Tibial artery (tissue), 4 donors: ENCODE measurements around the gene XIRP1.
A peak's percentile ranks its signal among the peaks of the same experiment; 100 is the strongest.

Experiments used
- DNase-seq, 2 donors: peaks; one replicate each; pipeline ENCODE4 v3.0.0-alpha.2; 2019
- H3K27ac ChIP-seq, 2 donors: fragments of 200-600 bp; sonication (generic) in 1 of 2; 1 replicate in 1 of 2; 2 replicates in 1 of 2; pipeline ENCODE4 v1.5.1; 2018 to 2019; ENCODE audit warnings: mild to moderate bottlenecking in 1 of 2
- H3K27me3 ChIP-seq, 2 donors: fragments of 200-600 bp; sonication (generic) in 1 of 2; one replicate each; pipeline versions ENCODE4 v1.5.1 to v1.6.0; 2016 to 2019
- H3K36me3 ChIP-seq, 3 donors: fragments of 200-600 bp; sonication (generic) in 2 of 3; one replicate each; pipeline ENCODE4 v1.5.1; 2016 to 2019; ENCODE audit warnings: mild to moderate bottlenecking in 2 of 3
- H3K4me1 ChIP-seq, 4 donors: fragments of 200-600 bp; sonication (generic) in 2 of 4; 1 replicate in 3 of 4; 2 replicates in 1 of 4; pipeline ENCODE4 v1.5.1; 2016 to 2019
- H3K4me3 ChIP-seq, 2 donors: fragments of 200-600 bp; sonication (generic) in 1 of 2; 1 replicate in 1 of 2; 2 replicates in 1 of 2; pipeline ENCODE4 v1.5.1; 2018 to 2019; ENCODE audit warnings: mild to moderate bottlenecking in 2 of 2
- H3K9me3 ChIP-seq, 3 donors: fragments of 200-600 bp; sonication (generic) in 1 of 3; one replicate each; pipeline ENCODE4 v1.5.1; 2016 to 2019
- intact Hi-C: fragments of 100-400 bp; cut with DNase I; formaldehyde crosslinking; loops from one replicate; pipeline ENCODE4 v1.15.0; 2023; ENCODE audit warnings: low total_unique reads
- TF ChIP-seq, protein P1 (sequence below), 2 experiments: fragments of 200-600 bp in 1 of 2; fragments of 450-650 bp in 1 of 2; IDR thresholded peaks; one replicate each; pipeline ENCODE4 v1.5.1; 2017 to 2019; ENCODE audit warnings: antibody characterized with exemption in 2 of 2, mild to moderate bottlenecking in 1 of 2, moderate library complexity in 1 of 2

XIRP1 gene

DNA sequence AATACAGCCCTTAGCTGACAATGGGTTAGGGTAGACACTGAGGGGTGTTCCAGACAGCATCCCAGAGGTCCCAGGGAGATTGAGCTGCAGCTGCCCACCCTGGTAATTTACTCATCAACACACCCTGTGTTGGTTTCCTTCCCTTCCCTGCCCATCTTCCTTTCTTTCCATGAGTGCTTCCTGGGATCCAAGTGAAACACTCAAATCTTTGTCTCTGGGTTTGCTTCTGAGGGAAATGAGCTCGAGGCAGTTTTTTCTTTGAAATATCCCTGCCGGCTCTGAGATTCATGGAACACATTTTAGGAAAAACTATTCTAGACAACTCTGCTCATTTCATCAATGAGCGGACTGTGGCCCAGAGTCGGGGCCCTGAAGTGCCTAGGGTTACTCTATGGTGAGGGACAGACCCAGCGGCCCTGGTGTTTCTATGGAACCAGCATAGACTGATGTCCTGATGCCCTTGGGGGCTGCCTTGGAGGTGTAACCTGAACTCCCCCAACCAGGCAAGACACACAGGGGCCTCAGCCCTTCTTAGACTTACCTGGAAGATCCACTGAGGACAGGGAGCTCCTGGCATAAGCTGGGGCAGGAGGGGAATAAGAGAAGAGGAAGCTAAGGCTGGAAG lies 24.1 kb downstream of the XIRP1 start:
- H3K4me3 ChIP-seq, result no peak overlapping the region
- H3K27ac ChIP-seq, result no peak overlapping the region
- H3K36me3 ChIP-seq, result no peaks in the 10 kb centered on the region
- H3K4me1 ChIP-seq, result peaks cover 0 to 5% (median 0%) of the 10 kb centered on the region in 4 donors
- H3K27me3 ChIP-seq, result no peaks in the 10 kb centered on the region
- intact Hi-C loops, result no loop called here
- H3K9me3 ChIP-seq, result no peaks in the 10 kb centered on the region
- TF ChIP-seq, protein P1, sequence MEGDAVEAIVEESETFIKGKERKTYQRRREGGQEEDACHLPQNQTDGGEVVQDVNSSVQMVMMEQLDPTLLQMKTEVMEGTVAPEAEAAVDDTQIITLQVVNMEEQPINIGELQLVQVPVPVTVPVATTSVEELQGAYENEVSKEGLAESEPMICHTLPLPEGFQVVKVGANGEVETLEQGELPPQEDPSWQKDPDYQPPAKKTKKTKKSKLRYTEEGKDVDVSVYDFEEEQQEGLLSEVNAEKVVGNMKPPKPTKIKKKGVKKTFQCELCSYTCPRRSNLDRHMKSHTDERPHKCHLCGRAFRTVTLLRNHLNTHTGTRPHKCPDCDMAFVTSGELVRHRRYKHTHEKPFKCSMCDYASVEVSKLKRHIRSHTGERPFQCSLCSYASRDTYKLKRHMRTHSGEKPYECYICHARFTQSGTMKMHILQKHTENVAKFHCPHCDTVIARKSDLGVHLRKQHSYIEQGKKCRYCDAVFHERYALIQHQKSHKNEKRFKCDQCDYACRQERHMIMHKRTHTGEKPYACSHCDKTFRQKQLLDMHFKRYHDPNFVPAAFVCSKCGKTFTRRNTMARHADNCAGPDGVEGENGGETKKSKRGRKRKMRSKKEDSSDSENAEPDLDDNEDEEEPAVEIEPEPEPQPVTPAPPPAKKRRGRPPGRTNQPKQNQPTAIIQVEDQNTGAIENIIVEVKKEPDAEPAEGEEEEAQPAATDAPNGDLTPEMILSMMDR (IDR thresholded peaks at IDR 0.05), result no peak
- DNase-seq, result peak in 1 of 2 donors; percentile 34

DNA sequence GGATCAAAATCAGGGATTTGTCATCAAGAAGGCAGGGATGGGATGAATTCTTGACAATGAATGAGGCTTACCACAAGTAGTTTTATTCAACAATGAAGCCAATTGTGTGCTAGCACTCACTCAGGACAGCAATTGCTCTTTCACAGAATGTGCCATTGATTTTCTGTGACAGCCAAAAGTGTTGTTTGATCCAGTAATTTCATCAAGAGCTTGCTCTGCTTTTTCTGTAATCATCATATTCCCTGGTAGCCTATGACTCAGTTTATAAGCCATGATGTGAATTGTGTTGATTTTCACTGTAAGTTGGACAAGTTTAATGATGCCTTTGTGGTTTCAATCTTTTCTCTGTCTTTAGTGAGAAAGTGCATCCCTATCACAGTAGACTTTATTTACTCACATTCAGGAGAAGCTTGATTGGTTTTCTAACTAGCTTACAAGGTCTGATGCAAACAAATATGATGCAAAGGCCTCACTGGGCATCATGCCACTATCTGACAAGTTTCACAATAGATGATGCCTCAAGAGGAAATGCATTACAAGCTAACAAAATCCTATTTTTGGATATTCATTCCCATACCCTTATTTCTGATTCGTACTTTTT lies 25.4 kb downstream of the XIRP1 start:
- TF ChIP-seq, protein P1 (IDR thresholded peaks at IDR 0.05), result no peak
- Histone ChIP-seq H3K4me3 (no peak overlapping the region), H3K27ac (no peak overlapping the region), H3K9me3 (no peaks in the 10 kb centered on the region), H3K27me3 (no peaks in the 10 kb centered on the region), H3K36me3 (no peaks in the 10 kb centered on the region), H3K4me1 (peaks cover 0 to 5% (median 0%) of the 10 kb centered on the region in 4 donors)
- intact Hi-C loops, result no loop called here
- DNase-seq, result peak; percentile 78 to 84

DNA sequence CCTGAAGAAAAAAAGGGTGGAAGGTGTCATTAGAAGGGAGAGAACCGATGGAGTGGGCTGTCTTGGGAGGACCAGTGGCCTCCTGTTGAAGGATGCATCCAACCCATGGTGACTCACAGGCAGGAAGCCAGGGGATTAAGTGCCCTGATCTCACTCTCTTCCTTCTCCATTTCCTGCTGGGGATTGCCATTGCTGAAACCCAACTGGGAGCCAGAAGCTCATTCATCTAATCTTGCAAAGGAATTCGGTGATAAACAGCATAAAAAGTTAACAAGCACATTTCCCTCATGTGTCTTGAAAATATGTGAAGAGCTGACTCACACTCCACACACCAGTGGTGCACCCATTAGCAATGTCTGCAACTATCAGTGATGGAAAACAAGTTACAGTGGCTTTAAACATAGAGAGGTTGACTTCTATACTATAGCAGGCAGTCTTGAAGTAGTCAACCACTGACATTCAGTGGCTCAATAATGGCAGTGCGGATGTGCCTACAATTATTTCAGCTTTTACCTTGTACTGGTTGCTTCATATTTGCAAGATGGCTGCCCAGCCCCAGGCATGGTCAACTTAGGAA lies 26.2 kb downstream of the XIRP1 start:
- Histone ChIP-seq H3K27ac (no peak overlapping the region), H3K36me3 (no peaks in the 10 kb centered on the region), H3K4me3 (no peak overlapping the region), H3K9me3 (no peaks in the 10 kb centered on the region), H3K4me1 (peaks cover 0 to 5% (median 0%) of the 10 kb centered on the region in 4 donors), H3K27me3 (no peaks in the 10 kb centered on the region)
- TF ChIP-seq, protein P1 (IDR thresholded peaks at IDR 0.05), result no peak
- DNase-seq, result peak in 1 of 2 donors; percentile 65
- intact Hi-C loops, result no loop called here

DNA sequence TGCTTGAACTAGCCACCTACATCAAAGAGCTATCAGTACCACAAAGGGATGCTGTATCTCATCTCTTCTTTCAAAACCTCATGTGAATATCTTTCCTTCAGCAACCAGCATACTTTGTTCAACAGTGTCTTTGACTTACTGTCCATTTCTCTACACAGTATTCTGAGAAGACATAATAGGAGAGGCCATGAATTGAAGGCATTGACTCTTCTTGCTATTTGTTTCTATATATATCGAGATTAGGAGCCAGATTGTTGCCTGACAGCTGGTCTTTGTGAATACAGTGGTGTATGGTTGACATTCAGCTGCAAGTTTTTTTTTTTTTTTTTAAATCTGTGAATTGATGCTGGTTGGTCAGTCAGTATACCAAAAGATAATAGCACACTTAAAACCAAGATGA lies 26.9 kb downstream of the XIRP1 start:
- H3K27ac ChIP-seq, result no peak overlapping the region

DNA sequence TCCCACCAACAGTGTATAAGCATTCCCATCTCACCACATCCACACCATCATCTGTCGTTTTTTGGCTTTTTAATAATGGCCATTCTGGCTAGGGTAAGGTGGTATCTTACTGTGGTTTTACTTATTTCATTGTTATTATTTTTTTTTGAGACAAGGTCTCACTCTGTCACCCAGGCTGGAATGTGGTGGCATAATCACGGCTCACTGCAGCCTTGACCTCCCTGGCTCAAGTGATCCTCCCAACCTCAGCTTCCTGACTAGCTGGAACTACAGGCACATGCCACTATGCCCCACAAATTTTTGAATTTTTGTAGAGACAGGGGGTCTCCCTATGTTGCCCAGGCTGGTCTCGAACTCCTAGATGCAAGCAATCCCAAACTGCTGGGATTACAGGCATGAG lies 28.0 kb downstream of the XIRP1 start:
- intact Hi-C loops, result no loop called here
- DNase-seq, result no peak

More for the DNA sequence above, 26.9 kb downstream of the XIRP1 start:
- H3K36me3 ChIP-seq, result no peaks in the 10 kb centered on the region
- H3K9me3 ChIP-seq, result no peaks in the 10 kb centered on the region
- TF ChIP-seq, protein P1 (IDR thresholded peaks at IDR 0.05), result no peak
- peaks cover 0 to 5% (median 0%) of the 10 kb centered on the region in 4 donors for H3K4me1 ChIP-seq
- intact Hi-C loops, result no loop called here
- H3K27me3 ChIP-seq, result no peaks in the 10 kb centered on the region
- no peak for DNase-seq
- no peak overlapping the region for H3K4me3 ChIP-seq

More for the DNA sequence above, 28.0 kb downstream of the XIRP1 start:
- Histone ChIP-seq H3K4me1 (peaks cover 0 to 10% (median 5%) of the 10 kb centered on the region in 4 donors), H3K27ac (no peak overlapping the region), H3K4me3 (no peak overlapping the region), H3K36me3 (no peaks in the 10 kb centered on the region), H3K27me3 (no peaks in the 10 kb centered on the region), H3K9me3 (no peaks in the 10 kb centered on the region)
- TF ChIP-seq, protein P1 (IDR thresholded peaks at IDR 0.05), result no peak
